SK-N-MC (cell line): ENCODE results near the gene CHGA.

Experiments used
- EZH2 ChIP-seq: fragments of 200-600 bp; sonication (generic); IDR thresholded peaks from one replicate; pipeline ENCODE4 v1.6.1; 2017; ENCODE audit warnings: antibody characterized with exemption
- FOXP2 ChIP-seq: optimal IDR thresholded peaks from 2 replicates; pipeline ENCODE3; 2011; ENCODE audit warnings: mild to moderate bottlenecking, moderate library complexity; ENCODE audit not compliant: insufficient read depth; ENCODE audit errors: extremely low read length, control extremely low read depth
- POLR2AphosphoS5 ChIP-seq: IDR thresholded peaks from 2 replicates; pipeline ENCODE4 v1.6.1; 2012; ENCODE audit warnings: mild to moderate bottlenecking, low read depth, low read length, borderline replicate concordance

DNA sequence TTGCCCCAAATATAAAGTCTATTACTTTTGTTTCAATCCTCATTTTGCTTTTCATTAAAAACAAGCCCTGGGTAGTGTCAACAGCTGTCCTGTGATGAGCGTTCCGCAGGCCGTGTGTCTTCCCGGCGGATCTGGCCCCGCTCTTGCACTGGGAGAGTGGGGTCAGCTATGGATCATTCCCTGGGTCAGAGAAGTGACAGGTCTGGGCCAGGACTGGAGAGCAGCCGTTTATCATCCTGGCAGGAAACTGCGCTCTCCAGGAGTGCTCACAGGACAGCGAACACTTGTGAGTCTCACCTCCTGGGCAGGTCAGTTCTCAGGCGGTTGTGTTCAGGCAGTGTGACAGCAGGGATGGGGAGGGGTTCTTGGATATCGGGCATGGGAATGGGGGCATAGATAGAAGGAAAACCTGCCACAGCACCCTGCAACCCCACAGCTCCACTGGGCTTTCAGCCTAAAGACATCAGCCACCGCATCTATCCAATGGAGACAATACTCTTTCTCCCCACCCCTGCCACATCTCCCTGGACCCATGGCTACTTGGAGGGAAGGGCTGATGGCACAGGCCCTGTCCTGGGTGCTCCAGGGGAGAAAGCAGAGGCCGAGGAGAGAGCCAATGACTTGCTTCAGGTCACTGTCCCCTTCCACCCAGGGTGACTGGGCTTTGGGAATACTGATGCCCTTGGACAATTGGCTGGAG lies 47.8 kb upstream of the CHGA start:
- no peak for TF ChIP-seq POLR2AphosphoS5
- no peak for TF ChIP-seq EZH2
- no peak for TF ChIP-seq FOXP2
